ENCODE results near the gene MGAT2.

Gene MGAT2

DNA sequence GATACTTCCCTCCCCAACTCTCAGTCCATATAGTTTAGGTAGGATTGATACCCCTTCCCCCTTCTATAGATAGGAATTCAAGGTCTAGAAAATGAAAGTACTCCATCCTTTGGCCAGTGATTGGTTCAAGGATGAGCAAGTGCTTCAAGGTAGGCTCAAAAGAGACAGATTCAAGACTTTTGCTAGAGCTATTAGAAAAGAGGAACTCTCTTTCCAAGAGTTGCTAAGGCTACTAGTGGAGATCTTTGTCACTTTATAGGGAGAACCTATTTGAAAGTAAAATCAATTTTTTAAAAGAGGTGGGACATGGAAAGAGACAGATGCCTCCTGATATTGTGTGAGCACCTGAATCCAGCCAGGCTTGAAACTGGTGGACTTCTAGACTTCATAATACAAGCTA lies 49.9 kb downstream of the MGAT2 start:
- peaks cover 16% of the 10 kb centered on the region for H3F3A ChIP-seq (ENCODE audit: control insufficient read depth, insufficient read depth)
- no peaks in the 10 kb centered on the region for H3K27me3 ChIP-seq (ENCODE audit: control insufficient read depth, low read length)
- no peak overlapping the region for H3K4me3 ChIP-seq (ENCODE audit: low read length)
- no peak overlapping the region for H3K27ac ChIP-seq (ENCODE audit: low read depth, low read length)
- H3K9me3 ChIP-seq (ENCODE audit: control insufficient read depth, insufficient read depth, low read length), result no peaks in the 10 kb centered on the region
- H3K9me2 ChIP-seq (replicated peaks; ENCODE audit: control insufficient read depth, low read length), result no peaks in the 10 kb centered on the region
- TF ChIP-seq, protein P1, sequence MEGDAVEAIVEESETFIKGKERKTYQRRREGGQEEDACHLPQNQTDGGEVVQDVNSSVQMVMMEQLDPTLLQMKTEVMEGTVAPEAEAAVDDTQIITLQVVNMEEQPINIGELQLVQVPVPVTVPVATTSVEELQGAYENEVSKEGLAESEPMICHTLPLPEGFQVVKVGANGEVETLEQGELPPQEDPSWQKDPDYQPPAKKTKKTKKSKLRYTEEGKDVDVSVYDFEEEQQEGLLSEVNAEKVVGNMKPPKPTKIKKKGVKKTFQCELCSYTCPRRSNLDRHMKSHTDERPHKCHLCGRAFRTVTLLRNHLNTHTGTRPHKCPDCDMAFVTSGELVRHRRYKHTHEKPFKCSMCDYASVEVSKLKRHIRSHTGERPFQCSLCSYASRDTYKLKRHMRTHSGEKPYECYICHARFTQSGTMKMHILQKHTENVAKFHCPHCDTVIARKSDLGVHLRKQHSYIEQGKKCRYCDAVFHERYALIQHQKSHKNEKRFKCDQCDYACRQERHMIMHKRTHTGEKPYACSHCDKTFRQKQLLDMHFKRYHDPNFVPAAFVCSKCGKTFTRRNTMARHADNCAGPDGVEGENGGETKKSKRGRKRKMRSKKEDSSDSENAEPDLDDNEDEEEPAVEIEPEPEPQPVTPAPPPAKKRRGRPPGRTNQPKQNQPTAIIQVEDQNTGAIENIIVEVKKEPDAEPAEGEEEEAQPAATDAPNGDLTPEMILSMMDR (IDR thresholded peaks at IDR 0.05; ENCODE audit: low read depth, low read length, poor library complexity, severe bottlenecking), result no peak
- no peak for TF ChIP-seq EZH2phosphoT487 (IDR thresholded peaks at IDR 0.05; ENCODE audit: borderline replicate concordance, low read length)
- no peaks in the 10 kb centered on the region for H4K20me1 ChIP-seq (ENCODE audit: control insufficient read depth, insufficient read depth, low read depth, low read length)
- no peak overlapping the region for H3K4me2 ChIP-seq (ENCODE audit: low read length)
- H3K36me3 ChIP-seq (ENCODE audit: control insufficient read depth, low read length), result peaks cover 53% of the 10 kb centered on the region
- no peaks in the 10 kb centered on the region for H3K4me1 ChIP-seq (ENCODE audit: control insufficient read depth, low read length)
- 0 out of 2 replicates have a peak, but pooled peaks cover 2% of the 10 kb centered on the region for H3K79me2 ChIP-seq (ENCODE audit: control insufficient read depth, low read length)

Data from DOHH2 (cell line).